ENCODE results near the gene HNF1B. TPM values are rescaled to one million over a fixed set of nuclear protein-coding genes. Genes with fewer than 3 reads are reported as not detected.

The HNF1B gene
- polyA plus RNA-seq, 1 of the 3 experiments (the other 2 are of a cell fraction) = not detected

DNA sequence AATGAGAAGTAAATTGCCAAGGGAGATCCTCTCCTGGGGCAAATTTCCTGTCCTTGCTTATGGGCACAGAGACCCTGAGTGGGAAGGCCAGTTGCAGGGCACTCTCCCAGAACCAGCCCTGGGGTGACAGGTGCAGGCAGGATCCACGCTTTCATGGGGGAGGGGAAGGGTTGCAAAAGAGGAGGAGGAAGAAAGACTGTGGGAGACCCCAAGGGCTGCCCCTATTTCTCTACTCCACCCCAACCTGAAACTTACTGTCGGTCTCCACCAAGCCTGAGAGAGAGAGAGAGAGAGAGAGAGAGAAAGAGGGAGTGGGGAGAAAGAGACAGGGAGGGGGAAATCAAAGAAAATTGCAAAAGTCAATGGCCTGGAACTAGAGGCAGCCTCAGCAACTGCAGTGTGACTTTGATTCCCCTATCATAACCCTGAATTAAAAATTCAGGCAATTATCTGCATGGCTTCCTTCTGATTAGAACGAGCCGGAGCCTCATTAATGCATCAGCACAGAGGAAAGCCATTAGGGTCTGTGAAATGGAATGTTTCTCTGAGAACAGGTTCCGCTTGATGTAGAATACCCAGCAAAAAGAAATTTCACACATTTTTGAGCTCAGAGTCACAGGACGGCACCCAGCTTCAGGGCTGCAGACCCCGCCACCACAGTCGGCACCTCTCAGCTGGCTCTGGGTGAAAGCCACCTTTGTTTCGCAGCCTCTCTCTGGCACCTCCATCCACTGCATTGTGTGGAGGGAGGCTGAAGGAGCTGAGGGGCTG is 45.1 kb upstream of the HNF1B start:
- ChIA-PET CTCF (interaction anchor here (1.0 to 1.5 kb wide), 5 partner anchors 9 to 164 kb away, joined by 3 read pairs; no protein-coding TSS in a partner anchor), POLR2A (no interaction called here)
- H3K4me1 ChIP-seq (ENCODE audit: control insufficient read depth in 1 of 2, insufficient read depth in 2 of 2, low read depth in 1 of 2, low read length in 1 of 2) = peaks cover 0 to 6% of the 10 kb centered on the region in 2 experiments; a peak in 2 of 4 replicates
- 64% methylated on average over 8 of the region's 9 CpGs for WGBS (ENCODE audit: low lambda C conversion rate)
- H3K9ac ChIP-seq = no peak overlapping the region
- no peaks in the 10 kb centered on the region for H3K27me3 ChIP-seq (ENCODE audit: insufficient read depth)
- H3K27ac ChIP-seq (ENCODE audit: low read depth in 2 of 2, low read length in 1 of 2) = no peak overlapping the region
- H3K9me2 ChIP-seq = no peaks in the 10 kb centered on the region
- H3K9me3 ChIP-seq = no peaks in the 10 kb centered on the region
- no peak for DNase-seq
- H3F3A ChIP-seq (replicated peaks; ENCODE audit: insufficient read depth) = no peaks in the 10 kb centered on the region
- no peak overlapping the region for H2AFZ ChIP-seq (ENCODE audit: low read depth)
- no peak overlapping the region for H3K4me3 ChIP-seq (ENCODE audit: low read depth in 2 of 2, low read length in 1 of 2)
- no peak overlapping the region for H3K4me2 ChIP-seq
- H3K79me2 ChIP-seq (ENCODE audit: insufficient read depth) = no peaks in the 10 kb centered on the region
- H4K20me1 ChIP-seq (ENCODE audit: insufficient read depth) = no peaks in the 10 kb centered on the region
- TF ChIP-seq, protein P1, sequence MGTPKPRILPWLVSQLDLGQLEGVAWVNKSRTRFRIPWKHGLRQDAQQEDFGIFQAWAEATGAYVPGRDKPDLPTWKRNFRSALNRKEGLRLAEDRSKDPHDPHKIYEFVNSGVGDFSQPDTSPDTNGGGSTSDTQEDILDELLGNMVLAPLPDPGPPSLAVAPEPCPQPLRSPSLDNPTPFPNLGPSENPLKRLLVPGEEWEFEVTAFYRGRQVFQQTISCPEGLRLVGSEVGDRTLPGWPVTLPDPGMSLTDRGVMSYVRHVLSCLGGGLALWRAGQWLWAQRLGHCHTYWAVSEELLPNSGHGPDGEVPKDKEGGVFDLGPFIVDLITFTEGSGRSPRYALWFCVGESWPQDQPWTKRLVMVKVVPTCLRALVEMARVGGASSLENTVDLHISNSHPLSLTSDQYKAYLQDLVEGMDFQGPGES (IDR thresholded peaks at IDR 0.05; ENCODE audit: low read depth, low read length) = no peak
- no peak for TF ChIP-seq FOXM1 (IDR thresholded peaks at IDR 0.05; ENCODE audit: low read depth)
- no peak for TF ChIP-seq MXI1 (IDR thresholded peaks at IDR 0.05; ENCODE audit: low read depth, low read length)
- TF ChIP-seq FOXJ3 (CRISPR knock-in tag; IDR thresholded peaks at IDR 0.05) = no peak
- TF ChIP-seq GABPA (IDR thresholded peaks at IDR 0.05; ENCODE audit: low read depth) = no peak
- no peak for TF ChIP-seq GATA2 (CRISPR knock-in tag; IDR thresholded peaks at IDR 0.05)
- TF ChIP-seq EZH2phosphoT487 (IDR thresholded peaks at IDR 0.05; ENCODE audit: borderline replicate concordance, low read depth) = no peak
- TF ChIP-seq TAF1 (IDR thresholded peaks at IDR 0.05; ENCODE audit: borderline replicate concordance, low read depth, low read length) = no peak
- no peak for TF ChIP-seq ELF1 (IDR thresholded peaks at IDR 0.05)
- no peak for TF ChIP-seq REST (IDR thresholded peaks at IDR 0.05; ENCODE audit: low read depth, low read length)
- no peak for TF ChIP-seq POLR2AphosphoS5 (IDR thresholded peaks at IDR 0.05; ENCODE audit: low read depth, low read length)
- no peak for TF ChIP-seq JUND (IDR thresholded peaks at IDR 0.05)
- no peak for TF ChIP-seq MEF2A (IDR thresholded peaks at IDR 0.05; ENCODE audit: borderline replicate concordance, low read depth)
- TF ChIP-seq SIN3A (IDR thresholded peaks at IDR 0.05; ENCODE audit: borderline replicate concordance, low read depth, low read length) = no peak
- no peak for TF ChIP-seq MAX (IDR thresholded peaks at IDR 0.05; ENCODE audit: low read depth)
- no peak for TF ChIP-seq FOSL2 (IDR thresholded peaks at IDR 0.05; ENCODE audit: borderline replicate concordance, low read depth)
- no peaks in the 10 kb centered on the region for H3K36me3 ChIP-seq (replicated peaks in 1 of 2; ENCODE audit: control insufficient read depth in 1 of 2, insufficient read depth in 2 of 2, low read length in 1 of 2)

Measured in SK-N-SH (cell line).